Ishikawa (cell line): ENCODE results near the gene CEP295NL.

Experiments used
- EGR1 ChIP-seq: IDR thresholded peaks from 2 replicates; pipeline ENCODE4 v1.6.1; 2012
- MAX ChIP-seq: IDR thresholded peaks from 2 replicates; pipeline ENCODE4 v1.6.1; 2012
- NFIC ChIP-seq: IDR thresholded peaks from 2 replicates; pipeline ENCODE4 v1.6.1; 2012
- RAD21 ChIP-seq: IDR thresholded peaks from 2 replicates; pipeline ENCODE4 v1.6.1; 2012; ENCODE audit warnings: low read depth
- REST ChIP-seq: IDR thresholded peaks from 2 replicates; pipeline ENCODE4 v1.6.1; 2012; ENCODE audit warnings: low read depth, mild to moderate bottlenecking

GRCh38 chr17:78852709-78853121 is 50.3 kb downstream of the CEP295NL start:
- TF ChIP-seq RAD21, result no peak
- no peak for TF ChIP-seq MAX
- TF ChIP-seq EGR1, result no peak
- TF ChIP-seq NFIC, result no peak
- no peak for TF ChIP-seq REST
